WERI-Rb-1 (cell line): ENCODE measurements around the gene PDE2A.

Experiments used
- DNase-seq: peaks from one replicate; pipeline ENCODE4 v3.0.0-alpha.2; 2020
- H3K27ac ChIP-seq: fragments of 250-450 bp; sonication (Bioruptor Pico); 2 replicates; pipeline ENCODE4 v1.5.1; 2020; ENCODE audit warnings: mild to moderate bottlenecking, moderate library complexity
- H3K27me3 ChIP-seq: fragments of 250-450 bp; sonication (Bioruptor Pico); 2 replicates; pipeline ENCODE4 v1.5.1; 2021; ENCODE audit warnings: mild to moderate bottlenecking, low read depth, moderate library complexity; ENCODE audit not compliant: insufficient read depth, severe bottlenecking
- H3K36me3 ChIP-seq: fragments of 250-450 bp; sonication (Bioruptor Pico); 2 replicates; pipeline ENCODE4 v1.5.1; 2020; ENCODE audit warnings: mild to moderate bottlenecking, moderate library complexity
- H3K4me3 ChIP-seq: 2 replicates; pipeline ENCODE4 v1.5.1; 2011; ENCODE audit warnings: low read depth, mild to moderate bottlenecking, control low read depth, low read length
- H3K9me3 ChIP-seq: fragments of 250-450 bp; sonication (Bioruptor Pico); 2 replicates; pipeline ENCODE4 v1.5.1; 2021; ENCODE audit warnings: mild to moderate bottlenecking, moderate library complexity; ENCODE audit not compliant: severe bottlenecking
- TF ChIP-seq, protein P1 (sequence below): IDR thresholded peaks from 2 replicates; pipeline ENCODE4 v1.5.1; 2011; ENCODE audit warnings: low read depth, mild to moderate bottlenecking, control low read depth, inconsistent platforms, low read length

Gene PDE2A

DNA sequence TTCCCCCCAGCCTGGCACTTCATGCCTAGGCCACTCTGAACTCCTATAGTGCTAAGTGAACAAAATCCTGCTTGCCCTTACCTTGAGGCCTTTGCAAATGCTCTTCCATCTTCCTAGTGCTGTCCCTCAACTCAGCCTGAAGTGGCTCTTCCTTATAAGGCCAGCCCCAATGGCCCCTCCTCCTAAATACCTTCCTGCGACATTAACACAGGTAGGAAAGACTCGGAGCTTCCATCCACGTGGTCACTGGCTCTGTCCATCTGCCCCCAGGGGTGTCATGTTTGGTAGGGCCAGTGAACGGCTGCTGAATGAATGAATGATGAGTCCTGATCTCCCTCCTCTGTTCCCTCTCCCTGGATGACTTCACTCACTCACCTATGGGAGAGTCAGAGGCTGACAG is 4.2 kb downstream of the PDE2A start:
- TF ChIP-seq, protein P1, sequence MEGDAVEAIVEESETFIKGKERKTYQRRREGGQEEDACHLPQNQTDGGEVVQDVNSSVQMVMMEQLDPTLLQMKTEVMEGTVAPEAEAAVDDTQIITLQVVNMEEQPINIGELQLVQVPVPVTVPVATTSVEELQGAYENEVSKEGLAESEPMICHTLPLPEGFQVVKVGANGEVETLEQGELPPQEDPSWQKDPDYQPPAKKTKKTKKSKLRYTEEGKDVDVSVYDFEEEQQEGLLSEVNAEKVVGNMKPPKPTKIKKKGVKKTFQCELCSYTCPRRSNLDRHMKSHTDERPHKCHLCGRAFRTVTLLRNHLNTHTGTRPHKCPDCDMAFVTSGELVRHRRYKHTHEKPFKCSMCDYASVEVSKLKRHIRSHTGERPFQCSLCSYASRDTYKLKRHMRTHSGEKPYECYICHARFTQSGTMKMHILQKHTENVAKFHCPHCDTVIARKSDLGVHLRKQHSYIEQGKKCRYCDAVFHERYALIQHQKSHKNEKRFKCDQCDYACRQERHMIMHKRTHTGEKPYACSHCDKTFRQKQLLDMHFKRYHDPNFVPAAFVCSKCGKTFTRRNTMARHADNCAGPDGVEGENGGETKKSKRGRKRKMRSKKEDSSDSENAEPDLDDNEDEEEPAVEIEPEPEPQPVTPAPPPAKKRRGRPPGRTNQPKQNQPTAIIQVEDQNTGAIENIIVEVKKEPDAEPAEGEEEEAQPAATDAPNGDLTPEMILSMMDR = no peak
- Histone ChIP-seq H3K4me3 (no peak overlapping the region), H3K27ac (no peak overlapping the region), H3K9me3 (peaks cover 6% of the 10 kb centered on the region), H3K36me3 (peaks cover 7% of the 10 kb centered on the region), H3K27me3 (no peaks in the 10 kb centered on the region)
- DNase-seq = no peak

- H3K9me3 ChIP-seq = peaks cover 6% of the 10 kb centered on the region
- H3K36me3 ChIP-seq = peaks cover 7% of the 10 kb centered on the region
- H3K27me3 ChIP-seq = no peaks in the 10 kb centered on the region
- DNase-seq = no peak
- no peak overlapping the region for H3K4me3 ChIP-seq
- H3K27ac ChIP-seq = no peak overlapping the region
- TF ChIP-seq, protein P1 = no peak
Measured at GRCh38 chr11:72669527-72669926, 4.7 kb downstream of the PDE2A start.

GRCh38 chr11:72668629-72669347 is 5.4 kb downstream of the PDE2A start:
- H3K4me3 ChIP-seq = no peak overlapping the region
- TF ChIP-seq, protein P1 = no peak
- peaks cover 6% of the 10 kb centered on the region for H3K9me3 ChIP-seq
- no peak for DNase-seq
- H3K36me3 ChIP-seq = peaks cover 7% of the 10 kb centered on the region
- no peak overlapping the region for H3K27ac ChIP-seq
- no peaks in the 10 kb centered on the region for H3K27me3 ChIP-seq

- peaks cover 7% of the 10 kb centered on the region for H3K36me3 ChIP-seq
- no peak for DNase-seq
- peaks cover 6% of the 10 kb centered on the region for H3K9me3 ChIP-seq
- no peak overlapping the region for H3K4me3 ChIP-seq
- H3K27ac ChIP-seq = no peak overlapping the region
- no peaks in the 10 kb centered on the region for H3K27me3 ChIP-seq
- TF ChIP-seq, protein P1 = no peak
Measured at GRCh38 chr11:72665911-72666472, 8.2 kb downstream of the PDE2A start.

DNA sequence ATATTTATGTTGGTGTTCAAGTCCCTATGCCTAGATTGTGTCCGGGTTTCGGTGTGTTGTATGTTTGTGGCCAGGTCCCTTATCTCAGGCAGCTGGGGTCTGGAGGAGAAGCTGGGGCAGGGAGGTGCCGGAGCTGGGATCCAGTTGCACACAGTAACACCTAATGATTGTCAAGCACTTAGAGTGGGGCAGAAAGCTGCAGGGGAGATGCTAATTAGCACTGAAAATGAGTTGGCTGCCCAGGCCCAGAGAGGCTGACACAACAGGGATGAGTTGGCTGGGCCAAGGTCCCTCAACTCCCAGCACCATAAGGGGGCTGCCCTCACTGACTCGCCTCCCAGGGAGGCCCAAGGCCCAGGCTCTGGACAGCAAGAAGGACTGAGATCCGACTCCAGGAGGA is 12.2 kb downstream of the PDE2A start:
- Histone ChIP-seq H3K27me3 (no peaks in the 10 kb centered on the region), H3K4me3 (no peak overlapping the region), H3K36me3 (no peaks in the 10 kb centered on the region; the same call in 1 of the 2 replicates), H3K27ac (no peak overlapping the region), H3K9me3 (no peaks in the 10 kb centered on the region)
- DNase-seq = no peak
- TF ChIP-seq, protein P1 = no peak

- H3K36me3 ChIP-seq = no peaks in the 10 kb centered on the region; the same call in 1 of the 2 replicates
- H3K9me3 ChIP-seq = no peaks in the 10 kb centered on the region
- no peak overlapping the region for H3K4me3 ChIP-seq
- H3K27ac ChIP-seq = no peak overlapping the region
- TF ChIP-seq, protein P1 = no peak
- H3K27me3 ChIP-seq = no peaks in the 10 kb centered on the region
- DNase-seq = no peak
Measured at GRCh38 chr11:72661486-72661885, 12.7 kb downstream of the PDE2A start.
